ENCODE results near the gene ENOX1.

The ENOX1 gene

GRCh38 chr13:43246382-43246781 lies 540.4 kb downstream of the ENOX1 start:
- DNase-seq (ENCODE audit: low read depth), result no peak

GRCh38 chr13:43245374-43245964 lies 541.3 kb downstream of the ENOX1 start:
- DNase-seq (ENCODE audit: low read depth), result no peak

GRCh38 chr13:43244481-43244880 lies 542.3 kb downstream of the ENOX1 start:
- DNase-seq (ENCODE audit: low read depth), result no peak

DNA sequence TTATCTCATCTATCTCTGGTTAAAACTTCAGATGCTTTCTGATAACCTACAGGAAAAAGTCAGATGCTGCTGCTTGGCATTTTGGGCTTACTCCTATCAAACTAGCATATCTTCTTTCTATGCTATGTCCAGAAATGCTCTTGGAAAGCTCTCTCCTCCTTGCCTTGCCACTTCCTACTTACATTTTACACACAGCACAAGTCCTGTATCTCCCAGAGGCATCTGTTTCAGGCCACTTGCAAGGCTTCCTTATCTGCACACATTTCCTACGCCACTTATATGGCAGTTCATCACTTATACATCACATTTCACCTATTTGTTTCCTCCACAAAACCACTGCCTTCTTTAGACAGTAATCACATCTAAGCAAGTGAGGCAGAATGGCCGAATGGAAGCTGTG lies 543.1 kb downstream of the ENOX1 start:
- no peak for DNase-seq (ENCODE audit: low read depth)

DNA sequence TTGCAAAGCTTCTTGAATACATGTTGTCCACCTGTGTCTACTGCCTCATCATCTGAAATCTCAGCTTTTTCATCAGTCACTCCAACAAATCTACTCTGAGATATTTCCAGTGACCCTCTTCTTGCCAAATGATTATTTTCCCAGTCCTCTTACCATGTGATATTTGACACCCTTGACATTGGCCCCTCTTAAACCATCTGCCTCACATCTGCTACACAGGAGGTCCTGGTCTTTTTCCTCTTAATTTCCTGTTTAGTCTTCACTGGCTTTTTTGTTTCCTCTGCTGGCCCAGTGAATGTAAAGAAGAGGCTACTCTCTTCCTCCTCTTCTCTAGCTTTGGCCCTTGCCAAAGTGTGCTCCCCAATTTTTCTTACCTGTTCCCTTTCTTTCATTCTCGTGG lies 544.7 kb downstream of the ENOX1 start:
- no peak for DNase-seq (ENCODE audit: low read depth)

DNA sequence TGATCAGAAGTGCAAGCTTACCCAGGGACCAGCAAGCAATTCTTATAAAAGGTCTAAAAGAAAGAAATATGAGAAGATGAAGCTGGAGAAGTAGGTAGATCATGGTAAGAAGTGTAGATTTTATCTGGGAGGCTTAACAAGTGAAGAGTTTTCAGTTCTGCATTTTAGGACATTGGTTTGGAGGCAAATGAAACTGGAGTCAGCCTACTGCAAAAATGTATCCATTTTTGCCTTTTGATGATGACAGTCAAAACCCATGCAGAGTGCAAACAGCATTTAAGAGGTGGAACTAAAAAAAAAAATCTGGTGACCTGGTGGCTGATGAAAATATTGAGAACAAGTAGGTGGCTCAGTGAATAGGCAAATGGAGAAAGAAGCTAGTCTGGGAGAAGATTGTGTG lies 546.5 kb downstream of the ENOX1 start:
- DNase-seq (ENCODE audit: low read depth), result no peak

DNA sequence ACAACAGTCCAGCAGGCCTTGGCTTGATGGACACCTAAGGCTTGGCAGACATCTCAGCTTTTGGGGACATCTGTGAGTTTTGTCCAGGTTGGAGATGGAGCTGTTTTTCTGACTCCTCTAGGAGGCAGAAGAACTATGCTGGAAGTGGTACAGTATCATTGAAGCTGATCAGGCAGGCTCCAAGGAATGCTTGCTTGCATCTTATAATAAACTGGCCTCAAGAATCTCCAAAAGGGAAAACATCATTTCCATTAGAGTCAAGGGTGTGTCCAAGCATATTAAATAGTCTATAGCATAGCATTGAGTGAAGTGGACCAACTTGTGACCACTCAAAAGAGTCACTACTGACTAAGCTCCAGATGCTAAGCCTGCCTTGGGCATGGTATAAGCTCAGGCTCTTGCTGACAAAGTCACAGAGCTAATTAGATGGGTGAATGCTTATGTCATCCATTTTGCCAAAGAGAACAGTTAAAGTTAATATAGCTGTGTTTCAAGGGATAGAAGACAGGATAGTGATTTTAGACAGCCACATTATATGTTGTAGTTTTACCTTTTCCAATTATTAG lies 547.4 kb downstream of the ENOX1 start:
- DNase-seq (ENCODE audit: low read depth), result no peak

DNA sequence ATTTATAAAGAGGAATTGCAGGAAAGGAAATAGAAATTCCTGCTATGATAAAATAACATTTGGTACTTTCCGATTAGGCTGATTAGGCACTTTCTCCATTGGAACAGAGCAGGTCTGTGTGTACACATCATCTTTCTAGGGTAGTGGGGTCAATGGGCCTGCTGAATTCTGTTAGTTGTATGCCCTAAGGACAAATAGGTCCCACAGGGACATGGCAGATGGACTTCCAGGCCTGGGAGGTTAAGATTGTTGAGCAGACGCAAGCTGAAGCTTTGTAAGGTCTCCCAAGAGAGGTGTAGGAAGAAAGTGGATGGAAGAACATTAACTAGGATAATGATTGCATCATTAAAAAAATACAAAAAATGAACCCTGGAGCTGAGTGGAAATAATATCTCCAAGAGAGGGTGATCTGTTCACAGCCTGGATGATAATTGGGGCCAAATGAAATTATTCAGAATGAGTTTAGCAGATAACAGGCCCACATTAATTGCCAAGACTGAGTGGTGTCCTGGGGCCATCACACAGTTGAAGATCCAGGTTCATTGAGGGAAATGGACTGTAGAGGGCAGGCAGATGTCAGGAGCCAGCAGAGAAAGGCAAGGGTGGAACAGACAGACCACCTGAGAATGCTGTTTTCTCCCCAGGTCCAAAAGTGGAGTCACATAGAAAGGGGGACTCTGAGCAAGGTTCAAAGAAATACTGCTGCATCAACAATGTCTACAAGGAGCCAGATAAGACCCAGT lies 548.3 kb downstream of the ENOX1 start:
- no peak for DNase-seq (ENCODE audit: low read depth)

DNA sequence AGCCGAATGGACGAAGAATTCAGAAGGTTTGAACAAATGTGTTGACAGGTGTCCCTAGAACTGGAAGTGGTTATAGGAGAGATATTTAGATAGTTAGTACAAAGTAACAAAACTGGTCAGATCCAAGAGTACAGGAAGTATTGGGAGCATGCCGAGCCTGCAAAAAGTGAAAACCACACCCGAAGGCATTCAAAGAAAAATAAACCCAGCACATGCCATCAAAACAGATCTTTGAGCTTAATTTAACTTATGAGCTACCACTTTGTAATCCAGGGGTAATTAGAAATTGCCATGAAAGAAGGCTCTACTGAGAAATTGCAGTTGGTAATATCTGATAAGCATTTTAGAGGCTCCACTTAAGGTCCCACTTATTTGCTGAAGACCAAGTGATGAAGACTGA lies 549.2 kb downstream of the ENOX1 start:
- DNase-seq (ENCODE audit: low read depth), result no peak

DNA sequence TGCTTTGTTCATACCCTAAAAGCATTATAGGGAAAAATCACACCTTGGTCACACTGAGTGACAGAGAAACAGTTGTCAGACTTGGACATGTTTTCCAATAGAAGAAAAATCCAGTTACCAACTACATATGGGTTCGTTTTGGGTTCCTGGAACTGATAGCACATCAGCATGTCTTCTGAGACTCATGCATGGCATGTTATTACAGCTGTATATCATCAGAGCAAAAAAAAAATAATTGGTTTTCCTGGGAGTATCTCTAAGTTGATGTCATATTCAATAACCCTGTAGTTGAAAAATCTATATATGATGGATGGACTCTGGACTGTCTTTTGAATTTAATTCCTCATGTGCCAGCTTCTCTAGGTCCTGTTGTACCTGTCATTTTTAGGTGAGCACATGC lies 551.7 kb downstream of the ENOX1 start:
- no peak for DNase-seq (ENCODE audit: low read depth)

GRCh38 chr13:43232873-43233265 lies 553.9 kb downstream of the ENOX1 start:
- no peak for DNase-seq (ENCODE audit: low read depth)

- no peak for DNase-seq (ENCODE audit: low read depth)
Measured at GRCh38 chr13:43232144-43232872, 554.5 kb downstream of the ENOX1 start.

- no peak for DNase-seq (ENCODE audit: low read depth)
Measured at GRCh38 chr13:43230989-43231388, 555.8 kb downstream of the ENOX1 start.

GRCh38 chr13:43229506-43229905 lies 557.3 kb downstream of the ENOX1 start:
- DNase-seq (ENCODE audit: low read depth), result no peak

- DNase-seq (ENCODE audit: low read depth), result no peak
Measured at GRCh38 chr13:43227721-43228120, 559.1 kb downstream of the ENOX1 start.

GRCh38 chr13:43223216-43223615 lies 563.6 kb downstream of the ENOX1 start:
- DNase-seq (ENCODE audit: low read depth), result no peak

GRCh38 chr13:43222086-43222485 lies 564.7 kb downstream of the ENOX1 start:
- DNase-seq (ENCODE audit: low read depth), result no peak

DNA sequence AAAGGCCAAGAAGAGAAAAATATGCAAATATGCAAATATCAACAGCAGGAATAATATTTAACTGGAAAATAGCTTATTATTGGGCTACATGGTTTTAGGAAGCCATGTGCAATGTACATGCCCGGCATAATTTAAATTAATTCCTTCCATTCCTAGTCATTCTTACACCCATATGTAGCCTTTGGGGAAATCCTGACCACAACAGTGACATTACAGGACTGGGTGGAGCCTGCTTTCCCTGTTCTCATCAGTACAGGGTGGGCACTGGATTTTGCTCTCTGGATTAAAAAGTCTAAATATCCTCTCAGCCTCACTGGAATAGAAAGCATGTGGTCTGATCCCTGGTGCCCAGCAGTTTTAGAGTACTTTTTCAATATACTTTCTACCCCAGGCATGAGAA lies 565.2 kb downstream of the ENOX1 start:
- DNase-seq (ENCODE audit: low read depth), result no peak

GRCh38 chr13:43220873-43221595 lies 565.7 kb downstream of the ENOX1 start:
- DNase-seq (ENCODE audit: low read depth), result no peak

DNA sequence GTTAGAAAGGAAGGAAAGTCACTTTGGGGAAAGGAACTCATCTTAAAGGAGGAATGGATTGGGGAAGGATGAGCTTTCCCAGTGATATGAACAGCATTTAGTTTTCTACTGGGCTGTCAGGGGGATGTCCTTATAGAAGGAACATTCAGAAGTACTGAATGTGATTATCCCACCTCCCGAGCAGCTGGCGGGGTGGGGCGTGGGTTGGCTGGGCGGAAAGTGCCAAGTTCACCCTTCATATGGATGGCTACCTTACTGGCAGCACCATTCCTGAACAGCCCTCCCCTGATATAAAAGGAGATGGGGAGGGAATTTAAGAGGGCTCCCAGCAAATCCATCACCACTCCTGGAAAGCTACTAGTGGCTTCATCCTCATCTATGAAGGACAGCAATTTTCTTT lies 572.6 kb downstream of the ENOX1 start:
- no peak for DNase-seq (ENCODE audit: low read depth)

GRCh38 chr13:43206838-43207237 lies 579.9 kb downstream of the ENOX1 start:
- DNase-seq (ENCODE audit: low read depth), result no peak

DNA sequence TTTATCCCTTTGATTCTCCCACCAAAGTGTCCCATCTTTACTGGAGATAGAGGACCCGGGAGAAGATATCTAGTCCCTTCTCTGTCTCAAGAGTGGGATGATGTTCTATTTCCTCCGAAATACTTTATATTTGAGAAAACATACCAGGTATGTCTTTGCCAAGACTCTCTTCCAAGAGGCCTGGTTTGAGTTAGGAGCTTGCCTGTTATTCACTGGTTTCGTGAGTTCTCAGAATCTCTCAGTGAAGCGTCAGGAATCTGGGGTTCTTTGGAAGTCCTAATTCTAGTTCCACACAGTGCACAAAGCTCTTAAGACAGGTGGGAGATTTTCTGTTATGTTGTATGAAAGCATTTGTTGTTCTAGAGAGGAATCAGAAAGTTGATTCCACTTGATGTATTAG lies 581.4 kb downstream of the ENOX1 start:
- DNase-seq (ENCODE audit: low read depth), result no peak

Measured in T follicular helper cell (primary cell).